ENCODE measurements around the gene EPS15. TPM values are rescaled to one million over a fixed set of nuclear protein-coding genes. Genes with fewer than 3 reads are reported as not detected.

The EPS15 gene
- total and polyA plus RNA-seq, 9 of the 15 experiments (the other 6 are each of a cell fraction or from before 2014, with no cell fraction given) = 23.1 to 69.0 (median 41.7) TPM

DNA sequence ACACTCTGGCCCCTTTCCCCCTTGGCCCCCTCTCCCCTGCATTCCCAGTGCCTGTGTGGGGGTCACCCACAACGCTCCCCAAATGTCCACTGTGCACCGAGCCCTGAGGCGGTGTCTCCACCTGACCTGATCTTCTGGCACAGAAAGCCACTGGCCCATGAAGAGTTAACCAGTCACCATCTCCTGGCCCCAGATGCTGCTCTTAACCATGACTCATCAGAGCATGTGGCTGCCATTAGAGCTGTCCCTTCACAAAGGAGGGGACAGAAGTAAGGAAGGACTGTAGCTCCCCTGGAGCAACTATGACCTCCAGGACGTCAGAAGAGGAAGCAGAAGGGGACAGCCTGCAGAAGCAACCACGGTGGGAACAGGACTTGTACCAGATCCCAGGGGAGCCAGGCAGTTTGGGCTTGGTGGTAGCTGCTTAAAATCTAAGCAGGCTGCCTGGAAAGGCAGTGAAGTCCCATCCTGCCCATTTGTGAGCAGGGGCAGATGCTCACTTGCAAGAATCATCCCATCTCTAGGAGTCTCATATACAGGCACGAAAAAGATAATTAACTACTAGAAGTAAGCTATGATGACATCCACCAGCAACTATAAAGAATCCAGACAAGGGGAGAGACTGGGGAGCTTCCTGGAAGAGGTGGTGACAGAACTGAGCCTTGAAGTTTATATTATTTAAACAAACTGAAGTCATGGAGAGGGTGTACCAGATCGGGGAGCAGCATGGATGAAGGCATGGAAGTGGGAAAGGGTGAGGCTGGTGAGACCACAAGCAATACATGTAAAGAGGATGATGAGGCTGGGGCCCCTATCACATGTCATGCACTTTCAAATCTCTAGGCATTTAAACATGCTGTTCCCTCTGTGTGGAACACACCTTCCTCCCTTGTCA is 187.6 kb downstream of the EPS15 start (continued):
- peak; percentile 81 for TF ChIP-seq RBM25 (IDR thresholded peaks at IDR 0.05; ENCODE audit: low read depth, low read length, severe bottlenecking)
- TF ChIP-seq, protein P1, sequence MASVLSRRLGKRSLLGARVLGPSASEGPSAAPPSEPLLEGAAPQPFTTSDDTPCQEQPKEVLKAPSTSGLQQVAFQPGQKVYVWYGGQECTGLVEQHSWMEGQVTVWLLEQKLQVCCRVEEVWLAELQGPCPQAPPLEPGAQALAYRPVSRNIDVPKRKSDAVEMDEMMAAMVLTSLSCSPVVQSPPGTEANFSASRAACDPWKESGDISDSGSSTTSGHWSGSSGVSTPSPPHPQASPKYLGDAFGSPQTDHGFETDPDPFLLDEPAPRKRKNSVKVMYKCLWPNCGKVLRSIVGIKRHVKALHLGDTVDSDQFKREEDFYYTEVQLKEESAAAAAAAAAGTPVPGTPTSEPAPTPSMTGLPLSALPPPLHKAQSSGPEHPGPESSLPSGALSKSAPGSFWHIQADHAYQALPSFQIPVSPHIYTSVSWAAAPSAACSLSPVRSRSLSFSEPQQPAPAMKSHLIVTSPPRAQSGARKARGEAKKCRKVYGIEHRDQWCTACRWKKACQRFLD (CRISPR knock-in tag; IDR thresholded peaks at IDR 0.05) = peak; percentile 94; the same call in 1 of the 2 replicates
- TF ChIP-seq, protein P2, sequence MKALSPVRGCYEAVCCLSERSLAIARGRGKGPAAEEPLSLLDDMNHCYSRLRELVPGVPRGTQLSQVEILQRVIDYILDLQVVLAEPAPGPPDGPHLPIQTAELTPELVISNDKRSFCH (CRISPR knock-in tag; IDR thresholded peaks at IDR 0.05) = no peak
- TF ChIP-seq, protein P2 (tag; IDR thresholded peaks at IDR 0.05) = peak; percentile 73
- peak; percentile 18 to 43; a peak in 3 of 4 replicates for TF ChIP-seq KDM1A (IDR thresholded peaks at IDR 0.05)
- peak; percentile 80 for TF ChIP-seq CBFA2T2 (conservative IDR thresholded peaks at IDR 0.05)
- TF ChIP-seq, protein P3, sequence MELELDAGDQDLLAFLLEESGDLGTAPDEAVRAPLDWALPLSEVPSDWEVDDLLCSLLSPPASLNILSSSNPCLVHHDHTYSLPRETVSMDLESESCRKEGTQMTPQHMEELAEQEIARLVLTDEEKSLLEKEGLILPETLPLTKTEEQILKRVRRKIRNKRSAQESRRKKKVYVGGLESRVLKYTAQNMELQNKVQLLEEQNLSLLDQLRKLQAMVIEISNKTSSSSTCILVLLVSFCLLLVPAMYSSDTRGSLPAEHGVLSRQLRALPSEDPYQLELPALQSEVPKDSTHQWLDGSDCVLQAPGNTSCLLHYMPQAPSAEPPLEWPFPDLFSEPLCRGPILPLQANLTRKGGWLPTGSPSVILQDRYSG (tag; conservative IDR thresholded peaks at IDR 0.05; ENCODE audit: low read depth) = peak; percentile 86
- TF ChIP-seq TAL1 (IDR thresholded peaks at IDR 0.05) = peak; percentile 74
- TF ChIP-seq FOSL1 (tag; conservative IDR thresholded peaks at IDR 0.05) = peak; percentile 99
- peak; percentile 86 for TF ChIP-seq BACH1 (tag; IDR thresholded peaks at IDR 0.05)
- TF ChIP-seq NFXL1 (CRISPR knock-in tag; IDR thresholded peaks at IDR 0.05) = peak; percentile 82; the same call in 1 of the 2 replicates
- TF ChIP-seq, protein P4, sequence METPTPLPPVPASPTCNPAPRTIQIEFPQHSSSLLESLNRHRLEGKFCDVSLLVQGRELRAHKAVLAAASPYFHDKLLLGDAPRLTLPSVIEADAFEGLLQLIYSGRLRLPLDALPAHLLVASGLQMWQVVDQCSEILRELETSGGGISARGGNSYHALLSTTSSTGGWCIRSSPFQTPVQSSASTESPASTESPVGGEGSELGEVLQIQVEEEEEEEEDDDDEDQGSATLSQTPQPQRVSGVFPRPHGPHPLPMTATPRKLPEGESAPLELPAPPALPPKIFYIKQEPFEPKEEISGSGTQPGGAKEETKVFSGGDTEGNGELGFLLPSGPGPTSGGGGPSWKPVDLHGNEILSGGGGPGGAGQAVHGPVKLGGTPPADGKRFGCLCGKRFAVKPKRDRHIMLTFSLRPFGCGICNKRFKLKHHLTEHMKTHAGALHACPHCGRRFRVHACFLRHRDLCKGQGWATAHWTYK (CRISPR knock-in tag; IDR thresholded peaks at IDR 0.05) = 0 out of 2 replicates have a peak, but pooled peaks have one; percentile 56
- TF ChIP-seq CHD1 (IDR thresholded peaks at IDR 0.05; ENCODE audit: low read length) = no peak
- TF ChIP-seq, protein P5, sequence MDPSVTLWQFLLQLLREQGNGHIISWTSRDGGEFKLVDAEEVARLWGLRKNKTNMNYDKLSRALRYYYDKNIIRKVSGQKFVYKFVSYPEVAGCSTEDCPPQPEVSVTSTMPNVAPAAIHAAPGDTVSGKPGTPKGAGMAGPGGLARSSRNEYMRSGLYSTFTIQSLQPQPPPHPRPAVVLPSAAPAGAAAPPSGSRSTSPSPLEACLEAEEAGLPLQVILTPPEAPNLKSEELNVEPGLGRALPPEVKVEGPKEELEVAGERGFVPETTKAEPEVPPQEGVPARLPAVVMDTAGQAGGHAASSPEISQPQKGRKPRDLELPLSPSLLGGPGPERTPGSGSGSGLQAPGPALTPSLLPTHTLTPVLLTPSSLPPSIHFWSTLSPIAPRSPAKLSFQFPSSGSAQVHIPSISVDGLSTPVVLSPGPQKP (CRISPR knock-in tag; IDR thresholded peaks at IDR 0.05) = no peak

All from K562 (cell line).